Common myeloid progenitor, CD34-positive (primary cell): ENCODE data around the gene WNT5B.

Source experiments
- CTCF ChIA-PET: fragments of 350-600 bp; sonication (Branson Sonifier 250); formaldehyde crosslinking; loops from one replicate; lab custom pipeline; 2021; ENCODE audit warnings: antibody characterized with exemption; lab: Charles Lee
- POLR2A ChIA-PET: fragments of 350-600 bp; sonication (Branson Sonifier 250); formaldehyde crosslinking; loops from one replicate; lab custom pipeline; 2021; ENCODE audit warnings: antibody characterized with exemption; lab: Charles Lee
- DNase-seq, 3 donors: peaks; one replicate each; pipeline versions ENCODE4 v3.0.0 to v3.0.0-alpha.2; 2013
- H3K27ac ChIP-seq, 2 experiments: 1 replicate in 1 of 2; 2 replicates in 1 of 2; pipeline ENCODE4 v1.7.0; 2013; ENCODE audit warnings: inconsistent platforms in 2 of 2, low read length in 2 of 2, mild to moderate bottlenecking in 2 of 2, low read depth in 1 of 2, moderate library complexity in 1 of 2; ENCODE audit not compliant: severe bottlenecking in 2 of 2, insufficient read depth in 1 of 2, poor library complexity in 1 of 2
- H3K27me3 ChIP-seq, 5 experiments: replicated peaks in 2 of 5; 1 replicate in 3 of 5; 2 replicates in 2 of 5; pipeline versions ENCODE4 v1.6.1 to v1.7.0; 2013; ENCODE audit warnings: low read length in 4 of 5, mild to moderate bottlenecking in 2 of 5, moderate library complexity in 2 of 5, inconsistent platforms in 1 of 5; ENCODE audit not compliant: insufficient read depth in 5 of 5, control insufficient read depth in 4 of 5
- H3K36me3 ChIP-seq, 4 experiments: 1 replicate in 2 of 4; 2 replicates in 2 of 4; pipeline versions ENCODE4 v1.6.1 to v1.7.0; 2013; ENCODE audit warnings: low read length in 3 of 4, control low read depth in 1 of 4, mild to moderate bottlenecking in 1 of 4; ENCODE audit not compliant: control insufficient read depth in 4 of 4, insufficient read depth in 4 of 4
- H3K4me1 ChIP-seq, 4 experiments: 1 replicate in 3 of 4; 2 replicates in 1 of 4; pipeline versions ENCODE4 v1.6.1 to v1.7.1; 2013; ENCODE audit warnings: low read length in 3 of 4, mild to moderate bottlenecking in 3 of 4, control low read depth in 1 of 4, inconsistent platforms in 1 of 4, moderate library complexity in 1 of 4; ENCODE audit not compliant: control insufficient read depth in 4 of 4, insufficient read depth in 4 of 4; ENCODE audit errors: control extremely low read depth in 1 of 4
- H3K4me3 ChIP-seq, 7 experiments: 1 replicate in 4 of 7; 2 replicates in 3 of 7; pipeline versions ENCODE4 v1.5.1 to v1.7.0; 2013; ENCODE audit warnings: mild to moderate bottlenecking in 7 of 7, low read length in 6 of 7, moderate library complexity in 6 of 7, inconsistent platforms in 2 of 7, low read depth in 2 of 7, control low read depth in 1 of 7; ENCODE audit not compliant: insufficient read depth in 4 of 7, control insufficient read depth in 1 of 7; ENCODE audit errors: extremely low read depth in 1 of 7
- H3K9me3 ChIP-seq, 5 experiments: 1 replicate in 4 of 5; 2 replicates in 1 of 5; pipeline versions ENCODE4 v1.6.1 to v1.7.1; 2013; ENCODE audit warnings: low read length in 4 of 5, mild to moderate bottlenecking in 2 of 5, inconsistent platforms in 1 of 5, low read depth in 1 of 5, moderate library complexity in 1 of 5; ENCODE audit not compliant: control insufficient read depth in 4 of 5, insufficient read depth in 2 of 5; ENCODE audit errors: control extremely low read depth in 1 of 5
- whole genome bisulfite sequencing: methylation state at CpG from one replicate; pipeline ENCODE4 v1.1.5; 2013; ENCODE audit not compliant: insufficient coverage; 5-methylcytosine and 5-hydroxymethylcytosine counted together

WNT5B gene

DNA sequence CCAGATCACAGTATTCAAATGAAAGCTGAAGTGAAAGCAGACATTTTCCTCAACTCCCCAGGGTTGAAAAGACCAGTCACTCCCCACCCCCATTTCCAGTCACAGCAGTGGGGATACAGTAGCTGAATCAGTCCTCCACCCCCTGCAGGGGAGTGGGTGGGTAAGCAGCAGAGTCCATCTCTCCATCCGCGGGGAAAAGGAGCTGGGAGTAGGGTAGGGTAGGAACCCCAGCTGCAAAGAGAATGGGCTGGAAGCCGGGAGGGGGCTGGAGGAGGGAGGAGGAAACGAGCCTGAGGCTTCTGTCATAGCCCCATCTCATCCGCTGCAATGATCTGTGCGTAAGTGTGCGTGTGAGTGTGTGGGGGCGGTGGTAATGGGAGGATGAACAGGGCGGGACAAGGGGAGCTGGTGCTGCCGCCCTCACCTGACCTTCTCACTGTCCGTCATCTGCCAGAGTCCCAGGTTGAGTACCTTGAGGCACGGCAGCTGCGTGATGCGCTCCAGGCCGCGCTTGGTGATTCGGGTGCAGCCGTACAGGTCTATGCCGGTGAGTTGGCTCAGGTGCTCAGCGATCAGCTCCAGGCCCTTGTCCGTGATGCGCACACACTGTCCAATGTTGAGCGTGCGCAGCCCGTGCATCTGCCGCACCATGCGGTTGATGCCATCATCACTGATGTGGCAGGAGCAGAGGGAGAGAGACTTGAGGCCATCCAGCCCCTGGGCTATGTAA is 36.4 kb upstream of the WNT5B start:
- H3K4me1 ChIP-seq = peaks cover 15 to 53% (median 44%) of the 10 kb centered on the region in 4 experiments
- H3K36me3 ChIP-seq = peaks cover 0 to 9% (median 2%) of the 10 kb centered on the region in 4 experiments
- WGBS = 65% methylated on average over 25 of the region's 27 CpGs
- peak overlapping the region in 6 of 7 experiments; percentile 73 to 93 (median 85) for H3K4me3 ChIP-seq
- ChIA-PET POLR2A (interaction anchor here (0.8 to 1.1 kb wide), 2 partner anchors 13 kb away, joined by 3 to 4 read pairs; no protein-coding TSS in a partner anchor), CTCF (interaction anchor here (1.6 to 3.0 kb wide), 5 partner anchors 10 to 475 kb away, joined by 5 to 28 read pairs (median 12); no protein-coding TSS in a partner anchor)
- DNase-seq = peak in 1 of 3 donors; percentile 32
- H3K27me3 ChIP-seq = no peaks in the 10 kb centered on the region
- H3K9me3 ChIP-seq = no peaks in the 10 kb centered on the region
- no peak overlapping the region for H3K27ac ChIP-seq

DNA sequence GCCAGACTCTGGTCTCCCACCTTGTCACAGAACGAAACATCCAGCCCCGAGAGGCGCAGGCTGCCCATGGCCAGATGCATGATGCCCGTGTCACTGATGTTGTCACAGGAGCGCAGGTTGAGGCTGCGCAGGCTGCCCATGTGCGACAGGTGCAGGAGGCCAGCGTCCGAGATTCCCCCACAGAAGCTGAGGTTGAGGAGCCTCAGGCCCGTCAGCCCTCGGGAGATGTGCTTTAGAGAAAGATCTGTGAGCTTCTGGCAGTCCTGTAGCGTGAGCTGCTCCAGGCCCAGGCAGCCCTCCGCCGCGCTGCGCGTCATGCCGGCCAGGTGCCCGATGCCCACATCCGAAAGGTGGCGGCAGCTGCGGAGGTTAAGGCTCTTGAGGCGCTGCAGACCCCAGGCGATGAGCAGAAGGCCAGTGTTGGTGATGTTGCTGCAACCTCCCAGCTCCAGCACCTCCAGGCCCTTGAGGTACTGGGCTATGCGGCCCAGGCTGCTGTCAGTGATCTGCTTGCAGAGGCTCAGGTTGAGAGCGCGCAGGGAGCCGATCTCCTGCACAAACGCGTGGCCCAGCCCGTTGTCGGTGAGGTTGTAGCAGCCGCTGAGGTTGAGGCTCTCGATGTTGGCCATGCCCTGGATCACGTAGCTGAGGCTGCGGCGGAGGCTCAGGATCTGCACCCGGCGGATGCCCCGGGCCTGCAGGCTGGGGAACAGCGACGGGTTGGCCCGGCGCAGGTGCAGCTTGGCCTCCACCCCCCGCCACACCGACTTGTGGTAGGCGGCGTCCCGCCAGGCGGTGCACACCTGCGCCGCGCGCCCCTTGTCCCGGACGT is 35.6 kb upstream of the WNT5B start:
- Histone ChIP-seq H3K36me3 (peaks cover 0 to 9% (median 2%) of the 10 kb centered on the region in 4 experiments), H3K27me3 (no peaks in the 10 kb centered on the region), H3K4me1 (peaks cover 15 to 51% (median 43%) of the 10 kb centered on the region in 4 experiments), H3K4me3 (peak overlapping the region; percentile 73 to 95 (median 86)), H3K9me3 (no peaks in the 10 kb centered on the region), H3K27ac (no peak overlapping the region)
- POLR2A ChIA-PET = interaction anchor here (0.8 to 1.1 kb wide), 2 partner anchors 12 to 14 kb away, joined by 3 to 4 read pairs; no protein-coding TSS in a partner anchor
- DNase-seq = peak in 2 of 3 donors; percentile 57 to 69
- 16% methylated on average over 56 of the region's 56 CpGs for WGBS
- CTCF ChIA-PET = interaction anchor here (1.1 to 3.0 kb wide), 6 partner anchors 9 to 475 kb away, joined by 3 to 28 read pairs (median 10); no protein-coding TSS in a partner anchor

GRCh38 chr12:1594006-1594260 is 35.1 kb upstream of the WNT5B start:
- CTCF ChIA-PET = interaction anchor here (1.1 to 3.0 kb wide), 4 partner anchors 9 to 476 kb away, joined by 3 to 28 read pairs (median 14); no protein-coding TSS in a partner anchor

GRCh38 chr12:1594261-1595025 is 34.6 kb upstream of the WNT5B start, which contains the start of gene FBXL14:
Gene FBXL14 (minus strand): TSS chr12:1594581. CDS start chr12:1594066, 515 bp downstream.
- under 1% methylated on average over 78 of the region's 115 CpGs for WGBS
- H3K4me3 ChIP-seq = peak within 1 kb of the TSS; percentile 73 to 95 (median 86)
- no peaks in the 10 kb centered on the region for H3K9me3 ChIP-seq
- DNase-seq = peak; percentile 92 to 96 (median 96)
- H3K27me3 ChIP-seq = no peaks in the 10 kb centered on the region
- H3K36me3 ChIP-seq = peaks cover 0 to 9% (median 2%) of the 10 kb centered on the region in 4 experiments
- CTCF ChIA-PET = interaction anchor here (1.1 to 3.0 kb wide), 3 partner anchors 8 to 477 kb away, joined by 3 to 28 read pairs (median 12); no protein-coding TSS in a partner anchor
- H3K27ac ChIP-seq = peak within 1 kb of the TSS; percentile 64 to 89
- H3K4me1 ChIP-seq = peaks cover 15 to 51% (median 41%) of the 10 kb centered on the region in 4 experiments
- POLR2A ChIA-PET = no interaction called here

More at GRCh38 chr12:1594006-1594260, 35.1 kb upstream of the WNT5B start:
- POLR2A ChIA-PET = interaction anchor here (1.1 kb wide), 1 partner anchor 11 kb away, joined by 4 read pairs; no protein-coding TSS in a partner anchor
- H3K4me1 ChIP-seq = peaks cover 15 to 51% (median 41%) of the 10 kb centered on the region in 4 experiments
- 0% methylated on average over 27 of the region's 34 CpGs for WGBS
- H3K4me3 ChIP-seq = peak overlapping the region; percentile 73 to 95 (median 86)
- H3K9me3 ChIP-seq = no peaks in the 10 kb centered on the region
- peaks cover 0 to 9% (median 2%) of the 10 kb centered on the region in 4 experiments for H3K36me3 ChIP-seq
- no peaks in the 10 kb centered on the region for H3K27me3 ChIP-seq
- no peak overlapping the region for H3K27ac ChIP-seq
- DNase-seq = no peak

DNA sequence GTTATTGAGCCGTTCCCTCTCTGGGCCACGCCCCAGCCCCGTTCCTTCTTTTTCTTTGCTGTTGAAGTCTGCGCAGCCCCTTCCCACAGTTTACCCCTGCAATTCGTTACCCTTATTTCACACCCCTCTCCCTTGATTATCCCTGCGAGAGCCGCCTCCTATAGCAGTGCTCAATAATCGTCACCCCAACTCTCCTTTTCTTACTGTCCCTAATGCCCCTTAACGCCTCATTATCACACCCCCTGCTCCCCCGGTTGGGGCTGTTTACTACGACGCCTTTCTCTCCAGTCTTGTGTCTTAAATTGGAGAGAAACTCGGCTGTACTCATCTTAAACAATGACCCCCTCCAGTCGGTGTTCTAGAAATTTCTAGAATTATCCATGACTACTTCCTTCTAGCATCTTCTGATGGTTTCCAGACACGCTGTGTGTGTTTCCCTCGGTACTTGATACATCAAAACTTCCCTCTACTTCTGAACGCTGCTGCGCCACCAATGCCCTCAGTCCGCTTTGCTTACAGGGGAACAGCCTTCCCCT is 33.9 kb upstream of the WNT5B start:
- H3K9me3 ChIP-seq = no peaks in the 10 kb centered on the region
- H3K27ac ChIP-seq = peak overlapping the region; percentile 64 to 89
- ChIA-PET POLR2A (no interaction called here), CTCF (no interaction called here)
- peaks cover 0 to 9% (median 2%) of the 10 kb centered on the region in 4 experiments for H3K36me3 ChIP-seq
- peak overlapping the region; percentile 73 to 95 (median 86) for H3K4me3 ChIP-seq
- DNase-seq = peak in 1 of 3 donors; percentile 48
- H3K27me3 ChIP-seq = no peaks in the 10 kb centered on the region
- WGBS = 8% methylated on average over 16 of the region's 19 CpGs
- peaks cover 15 to 51% (median 41%) of the 10 kb centered on the region in 4 experiments for H3K4me1 ChIP-seq

- Histone ChIP-seq H3K27me3 (no peaks in the 10 kb centered on the region), H3K9me3 (no peaks in the 10 kb centered on the region), H3K4me1 (peaks cover 15 to 44% (median 35%) of the 10 kb centered on the region in 4 experiments), H3K27ac (no peak overlapping the region), H3K36me3 (peaks cover 0 to 4% (median 0%) of the 10 kb centered on the region in 4 experiments), H3K4me3 (peak overlapping the region in 4 of 7 experiments; percentile 73 to 93 (median 88))
- WGBS = 76% methylated on average over 3 of the region's 9 CpGs
- CTCF ChIA-PET = no interaction called here
- POLR2A ChIA-PET = no interaction called here
- DNase-seq = no peak
These were observed 33.2 kb upstream of the WNT5B start for GRCh38 chr12:1595690-1596347.
